Measurements from ENCODE around the gene MCAM.

The MCAM gene

GRCh38 chr11:119300198-119300964 is 16.5 kb downstream of the MCAM start:
- no peak for TF ChIP-seq CTCF (conservative IDR thresholded peaks at IDR 0.05; ENCODE audit: control insufficient read depth, insufficient read depth, low read depth, low read length)
- no peak overlapping the region for H3K4me3 ChIP-seq (ENCODE audit: control insufficient read depth, low read depth, low read length)
- no peak for DNase-seq (ENCODE audit: low read depth)

GRCh38 chr11:119299416-119299815 is 17.5 kb downstream of the MCAM start:
- no peak for DNase-seq (ENCODE audit: low read depth)
- TF ChIP-seq CTCF (conservative IDR thresholded peaks at IDR 0.05; ENCODE audit: control insufficient read depth, insufficient read depth, low read depth, low read length) = no peak
- no peak overlapping the region for H3K4me3 ChIP-seq (ENCODE audit: control insufficient read depth, low read depth, low read length)

GRCh38 chr11:119298726-119299125 is 18.2 kb downstream of the MCAM start:
- no peak overlapping the region for H3K4me3 ChIP-seq (ENCODE audit: control insufficient read depth, low read depth, low read length)
- no peak for DNase-seq (ENCODE audit: low read depth)
- TF ChIP-seq CTCF (conservative IDR thresholded peaks at IDR 0.05; ENCODE audit: control insufficient read depth, insufficient read depth, low read depth, low read length) = no peak

- no peak for DNase-seq (ENCODE audit: low read depth)
- no peak overlapping the region for H3K4me3 ChIP-seq (ENCODE audit: control insufficient read depth, low read depth, low read length)
- no peak for TF ChIP-seq CTCF (conservative IDR thresholded peaks at IDR 0.05; ENCODE audit: control insufficient read depth, insufficient read depth, low read depth, low read length)
These were observed 19.0 kb downstream of the MCAM start for GRCh38 chr11:119297938-119298337.

- peak; percentile 16 for TF ChIP-seq CTCF (conservative IDR thresholded peaks at IDR 0.05; ENCODE audit: control insufficient read depth, insufficient read depth, low read depth, low read length)
- DNase-seq (ENCODE audit: low read depth) = peak; percentile 37
These were observed 21.8 kb downstream of the MCAM start for GRCh38 chr11:119295178-119295577.

GRCh38 chr11:119293461-119293860 is 23.5 kb downstream of the MCAM start:
- TF ChIP-seq CTCF (conservative IDR thresholded peaks at IDR 0.05; ENCODE audit: control insufficient read depth, insufficient read depth, low read depth, low read length) = no peak
- no peak for DNase-seq (ENCODE audit: low read depth)
- no peak overlapping the region for H3K4me3 ChIP-seq (ENCODE audit: control insufficient read depth, low read depth, low read length)

More at GRCh38 chr11:119295178-119295577, 21.8 kb downstream of the MCAM start:
- no peak overlapping the region for H3K4me3 ChIP-seq (ENCODE audit: control insufficient read depth, low read depth, low read length)
